Measurements from ENCODE around the gene MED27. TPM values are rescaled to one million over a fixed set of nuclear protein-coding genes. Genes with fewer than 3 reads are reported as not detected.

MED27 gene
- total and polyA plus RNA-seq, 2 of the 13 experiments (the other 11 are each of a cell fraction or from before 2014, with no cell fraction given) = 16.9 to 19.0 TPM

DNA sequence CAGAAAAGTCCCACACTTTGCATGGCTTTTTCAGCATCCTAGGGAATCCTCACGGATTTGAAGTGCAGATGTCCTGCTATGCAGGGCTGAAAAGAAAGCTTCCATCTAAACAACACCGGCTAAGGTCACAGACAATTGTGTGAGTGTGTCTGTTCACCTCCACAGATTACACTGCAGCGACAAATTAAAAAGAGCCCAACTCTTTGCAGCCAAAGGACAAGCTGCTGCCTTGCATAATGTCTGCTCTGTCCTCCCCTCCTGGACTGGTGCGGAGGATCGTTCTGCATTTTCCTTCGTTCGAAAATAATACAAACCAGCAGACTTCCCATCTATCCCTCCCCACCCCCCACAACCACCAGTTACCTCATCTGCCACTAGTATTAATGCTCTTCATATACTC lies 169.1 kb downstream of the MED27 start (continued):
- TF ChIP-seq, protein P1, sequence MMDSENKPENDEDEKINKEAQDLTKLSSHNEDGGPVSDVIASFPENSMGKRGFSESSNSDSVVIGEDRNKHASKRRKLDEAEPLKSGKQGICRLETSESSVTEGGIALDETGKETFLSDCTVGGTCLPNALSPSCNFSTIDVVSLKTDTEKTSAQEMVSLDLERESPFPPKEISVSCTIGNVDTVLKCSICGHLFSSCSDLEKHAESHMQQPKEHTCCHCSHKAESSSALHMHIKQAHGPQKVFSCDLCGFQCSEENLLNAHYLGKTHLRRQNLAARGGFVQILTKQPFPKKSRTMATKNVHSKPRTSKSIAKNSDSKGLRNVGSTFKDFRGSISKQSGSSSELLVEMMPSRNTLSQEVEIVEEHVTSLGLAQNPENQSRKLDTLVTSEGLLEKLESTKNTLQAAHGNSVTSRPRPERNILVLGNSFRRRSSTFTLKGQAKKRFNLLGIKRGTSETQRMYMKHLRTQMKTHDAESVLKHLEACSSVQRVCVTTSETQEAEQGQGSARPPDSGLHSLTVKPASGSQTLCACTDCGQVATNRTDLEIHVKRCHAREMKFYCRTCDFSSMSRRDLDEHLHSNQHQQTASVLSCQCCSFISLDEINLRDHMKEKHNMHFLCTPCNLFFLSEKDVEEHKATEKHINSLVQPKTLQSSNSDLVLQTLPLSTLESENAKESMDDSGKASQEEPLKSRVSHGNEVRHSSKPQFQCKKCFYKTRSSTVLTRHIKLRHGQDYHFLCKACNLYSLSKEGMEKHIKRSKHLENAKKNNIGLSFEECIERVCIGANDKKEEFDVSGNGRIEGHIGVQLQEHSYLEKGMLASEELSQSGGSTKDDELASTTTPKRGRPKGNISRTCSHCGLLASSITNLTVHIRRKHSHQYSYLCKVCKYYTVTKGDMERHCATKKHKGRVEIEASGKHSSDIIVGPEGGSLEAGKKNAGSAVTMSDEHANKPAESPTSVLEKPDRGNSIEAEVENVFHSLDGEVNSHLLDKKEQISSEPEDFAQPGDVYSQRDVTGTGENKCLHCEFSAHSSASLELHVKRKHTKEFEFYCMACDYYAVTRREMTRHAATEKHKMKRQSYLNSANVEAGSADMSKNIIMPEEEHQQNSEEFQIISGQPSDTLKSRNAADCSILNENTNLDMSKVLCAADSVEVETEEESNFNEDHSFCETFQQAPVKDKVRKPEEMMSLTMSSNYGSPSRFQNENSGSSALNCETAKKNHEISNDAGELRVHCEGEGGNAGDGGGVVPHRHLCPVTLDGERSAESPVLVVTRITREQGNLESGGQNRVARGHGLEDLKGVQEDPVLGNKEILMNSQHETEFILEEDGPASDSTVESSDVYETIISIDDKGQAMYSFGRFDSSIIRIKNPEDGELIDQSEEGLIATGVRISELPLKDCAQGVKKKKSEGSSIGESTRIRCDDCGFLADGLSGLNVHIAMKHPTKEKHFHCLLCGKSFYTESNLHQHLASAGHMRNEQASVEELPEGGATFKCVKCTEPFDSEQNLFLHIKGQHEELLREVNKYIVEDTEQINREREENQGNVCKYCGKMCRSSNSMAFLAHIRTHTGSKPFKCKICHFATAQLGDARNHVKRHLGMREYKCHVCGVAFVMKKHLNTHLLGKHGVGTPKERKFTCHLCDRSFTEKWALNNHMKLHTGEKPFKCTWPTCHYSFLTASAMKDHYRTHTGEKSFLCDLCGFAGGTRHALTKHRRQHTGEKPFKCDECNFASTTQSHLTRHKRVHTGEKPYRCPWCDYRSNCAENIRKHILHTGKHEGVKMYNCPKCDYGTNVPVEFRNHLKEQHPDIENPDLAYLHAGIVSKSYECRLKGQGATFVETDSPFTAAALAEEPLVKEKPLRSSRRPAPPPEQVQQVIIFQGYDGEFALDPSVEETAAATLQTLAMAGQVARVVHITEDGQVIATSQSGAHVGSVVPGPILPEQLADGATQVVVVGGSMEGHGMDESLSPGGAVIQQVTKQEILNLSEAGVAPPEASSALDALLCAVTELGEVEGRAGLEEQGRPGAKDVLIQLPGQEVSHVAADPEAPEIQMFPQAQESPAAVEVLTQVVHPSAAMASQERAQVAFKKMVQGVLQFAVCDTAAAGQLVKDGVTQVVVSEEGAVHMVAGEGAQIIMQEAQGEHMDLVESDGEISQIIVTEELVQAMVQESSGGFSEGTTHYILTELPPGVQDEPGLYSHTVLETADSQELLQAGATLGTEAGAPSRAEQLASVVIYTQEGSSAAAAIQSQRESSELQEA (CRISPR knock-in tag; IDR thresholded peaks at IDR 0.05; ENCODE audit: not compliant biosample characterization) = no peak
- TF ChIP-seq TRIM24 (CRISPR knock-in tag; IDR thresholded peaks at IDR 0.05) (no peak), SRSF4 (IDR thresholded peaks at IDR 0.05; ENCODE audit: low read depth, low read length, poor library complexity, severe bottlenecking) (no peak)

DNA sequence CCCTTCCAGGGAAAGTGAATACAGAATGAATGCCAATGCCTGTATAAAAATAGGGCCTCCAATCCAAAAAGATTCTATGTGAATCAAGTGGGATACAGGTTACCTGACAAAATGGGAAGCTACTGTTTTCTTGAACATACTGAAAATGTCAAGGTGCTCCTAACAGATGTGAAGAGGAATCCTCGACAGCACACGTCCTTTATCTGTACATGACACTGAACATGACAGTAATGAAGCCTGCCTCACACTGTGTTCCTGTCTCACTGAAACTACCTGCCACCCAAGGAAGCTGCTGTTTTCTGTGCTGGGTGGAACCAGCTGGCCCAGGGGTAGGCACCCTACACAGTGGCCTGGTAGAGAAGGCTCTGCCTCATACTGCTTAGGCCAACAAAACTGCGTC lies 174.5 kb downstream of the MED27 start:
- Histone ChIP-seq H3K9ac (ENCODE audit: insufficient read depth, low read depth, low read length) (no peak overlapping the region), H3K4me2 (ENCODE audit: low read depth, low read length) (no peak overlapping the region), H3K4me1 (ENCODE audit: insufficient read depth, low read length) (no peaks in the 10 kb centered on the region), H3K9me3 (ENCODE audit: low read length) (no peaks in the 10 kb centered on the region), H3K36me3 (replicated peaks in 1 of 2; ENCODE audit: control insufficient read depth in 1 of 2, insufficient read depth in 2 of 2, low read length in 2 of 2) (no peaks in the 10 kb centered on the region), H2AFZ (ENCODE audit: low read length) (no peak overlapping the region), H3K4me3 (replicated peaks in 1 of 3; ENCODE audit: insufficient read depth in 1 of 3, low read depth in 2 of 3, low read length in 3 of 3) (no peak overlapping the region), H3K27me3 (ENCODE audit: control insufficient read depth in 1 of 2, insufficient read depth in 2 of 2, low read length in 2 of 2) (no peaks in the 10 kb centered on the region), H4K20me1 (ENCODE audit: insufficient read depth, low read length) (no peaks in the 10 kb centered on the region), H3K79me2 (ENCODE audit: insufficient read depth, low read length) (no peaks in the 10 kb centered on the region), H3K27ac (ENCODE audit: extremely low read length, insufficient read depth, low read length) (no peak overlapping the region)
- no peak for FAIRE-seq
- intact Hi-C loops (cut with micrococcal nuclease; ENCODE audit: unreplicated experiment) (no loop called here), in situ Hi-C loops (cut with HindIII; ENCODE audit: extremely low pct_ligation_motif_present, low pct_unique_long_range_greater_than_20kb) (no loop called here)
- ChIA-PET POLR2A (no interaction called here), CTCF (ENCODE audit: low intra/inter-chr PET ratio, low total read pairs) (no interaction called here)
- BruUV-seq (replicated peaks) = no TSS peak
- WGBS (ENCODE audit: low lambda C conversion rate) = 91% methylated on average over 3 of the region's 3 CpGs
- TF ChIP-seq AKAP8 (CRISPR knock-in tag; IDR thresholded peaks at IDR 0.05) (no peak), SOX5 (CRISPR knock-in tag; IDR thresholded peaks at IDR 0.05; ENCODE audit: borderline replicate concordance) (no peak)
- DNase-seq (ENCODE audit: low spot score) = no peak
- ATAC-seq = no peak
